ENCODE results near the gene TLL2.

TLL2 gene

GRCh38 chr10:96325719-96326373, 187.9 kb downstream of the TLL2 start:
- H3K4me3 ChIP-seq (ENCODE audit: low read length): no peak overlapping the region
- DNase-seq (ENCODE audit: low read depth): no peak
- TF ChIP-seq CTCF (conservative IDR thresholded peaks at IDR 0.05; ENCODE audit: low read length): no peak

GRCh38 chr10:96324447-96324846, 189.3 kb downstream of the TLL2 start:
- DNase-seq (ENCODE audit: low read depth): no peak
- H3K4me3 ChIP-seq (ENCODE audit: low read length): no peak overlapping the region
- no peak for TF ChIP-seq CTCF (conservative IDR thresholded peaks at IDR 0.05; ENCODE audit: low read length)

GRCh38 chr10:96322275-96322674, 191.5 kb downstream of the TLL2 start:
- DNase-seq (ENCODE audit: low read depth): no peak
- no peak for TF ChIP-seq CTCF (conservative IDR thresholded peaks at IDR 0.05; ENCODE audit: low read length)
- no peak overlapping the region for H3K4me3 ChIP-seq (ENCODE audit: low read length)

- no peak for TF ChIP-seq CTCF (conservative IDR thresholded peaks at IDR 0.05; ENCODE audit: low read length)
- no peak overlapping the region for H3K4me3 ChIP-seq (ENCODE audit: low read length)
- no peak for DNase-seq (ENCODE audit: low read depth)
These were observed 191.9 kb downstream of the TLL2 start for GRCh38 chr10:96321822-96322221.

- DNase-seq (ENCODE audit: low read depth): no peak
- no peak overlapping the region for H3K4me3 ChIP-seq (ENCODE audit: low read length)
- TF ChIP-seq CTCF (conservative IDR thresholded peaks at IDR 0.05; ENCODE audit: low read length): no peak
These were observed 193.8 kb downstream of the TLL2 start for GRCh38 chr10:96319754-96320474.

GRCh38 chr10:96317067-96317833, 196.5 kb downstream of the TLL2 start:
- no peak for DNase-seq (ENCODE audit: low read depth)
- H3K4me3 ChIP-seq (ENCODE audit: low read length): no peak overlapping the region
- TF ChIP-seq CTCF (conservative IDR thresholded peaks at IDR 0.05; ENCODE audit: low read length): no peak

All from AG10803 (cell line).